ENCODE results near the gene SCAMP5.

GRCh38 chr15:74958908-74959585 is 36.3 kb upstream of the SCAMP5 start:
- TF ChIP-seq CBX2 (IDR thresholded peaks at IDR 0.05; ENCODE audit: borderline replicate concordance, low read depth) (no peak), MAX (IDR thresholded peaks at IDR 0.05) (no peak), CTCF (IDR thresholded peaks at IDR 0.05) (no peak), JUN (IDR thresholded peaks at IDR 0.05) (no peak), NR3C1 (IDR thresholded peaks at IDR 0.05) (no peak), RNF2 (IDR thresholded peaks at IDR 0.05; ENCODE audit: borderline replicate concordance, low read depth) (no peak), RFX5 (IDR thresholded peaks at IDR 0.05) (no peak), POLR2A (IDR thresholded peaks at IDR 0.05; ENCODE audit: low read length) (no peak), PBX3 (IDR thresholded peaks at IDR 0.05) (no peak), POLR2AphosphoS2 (conservative IDR thresholded peaks at IDR 0.05; ENCODE audit: low read length) (no peak), EHMT2 (IDR thresholded peaks at IDR 0.05; ENCODE audit: low read depth) (no peak), MAFK (IDR thresholded peaks at IDR 0.05; ENCODE audit: partially characterized antibody) (no peak)

Measured in A549 (cell line).